Nephron progenitor cell (in vitro differentiated cells): ENCODE data around the gene ADAP1.
A peak's percentile ranks its signal among the peaks of the same experiment; 100 is the strongest.

ENCODE experiments used
- DNase-seq: peaks from one replicate; pipeline ENCODE4 v3.0.0; 2021
- H3K27ac Mint-ChIP-seq: 2 replicates; pipeline ENCODE4 v1.8.0; 2021; ENCODE audit warnings: mild to moderate bottlenecking, moderate library complexity, mixed read lengths
- H3K27me3 Mint-ChIP-seq: 2 replicates; pipeline ENCODE4 v1.8.0; 2021; ENCODE audit warnings: mild to moderate bottlenecking, low read depth, mixed read lengths; ENCODE audit not compliant: poor library complexity
- H3K36me3 Mint-ChIP-seq: 2 replicates; pipeline ENCODE4 v1.8.0; 2021; ENCODE audit warnings: low read depth, mixed read lengths
- H3K4me1 Mint-ChIP-seq: 2 replicates; pipeline ENCODE4 v1.8.0; 2021; ENCODE audit warnings: mixed read lengths
- H3K4me3 Mint-ChIP-seq: 2 replicates; pipeline ENCODE4 v1.8.0; 2021; ENCODE audit warnings: mild to moderate bottlenecking, moderate library complexity, mixed read lengths
- H3K9me3 Mint-ChIP-seq: 2 replicates; pipeline ENCODE4 v1.8.0; 2021; ENCODE audit warnings: mild to moderate bottlenecking, moderate library complexity, mixed read lengths
- CTCF ChIP-seq: fragments of 200-600 bp; sonication (generic); IDR thresholded peaks from 2 replicates; pipeline ENCODE4 v1.5.0; 2021; ENCODE audit warnings: antibody characterized with exemption

Gene ADAP1

GRCh38 chr7:917255-918117 lies 37.0 kb downstream of the ADAP1 start:
- Mint-ChIP-seq H3K27me3 (peaks cover 8% of the 10 kb centered on the region), H3K4me3 (peak overlapping the region; percentile 42), H3K36me3 (no peaks in the 10 kb centered on the region), H3K4me1 (peaks cover 45% of the 10 kb centered on the region), H3K9me3 (no peaks in the 10 kb centered on the region), H3K27ac (no peak overlapping the region)
- no peak for DNase-seq
- TF ChIP-seq CTCF: no peak

- peak overlapping the region; percentile 75 for H3K4me3 Mint-ChIP-seq
- no peaks in the 10 kb centered on the region for H3K9me3 Mint-ChIP-seq
- no peak for TF ChIP-seq CTCF
- H3K27ac Mint-ChIP-seq: peak overlapping the region; percentile 88
- no peaks in the 10 kb centered on the region for H3K36me3 Mint-ChIP-seq
- peaks cover 46% of the 10 kb centered on the region for H3K4me1 Mint-ChIP-seq
- H3K27me3 Mint-ChIP-seq: peaks cover 10% of the 10 kb centered on the region
- no peak for DNase-seq
These were observed 38.1 kb downstream of the ADAP1 start for GRCh38 chr7:916291-916941.

GRCh38 chr7:915291-916218 lies 38.9 kb downstream of the ADAP1 start:
- no peaks in the 10 kb centered on the region for H3K9me3 Mint-ChIP-seq
- peak overlapping the region; percentile 75 for H3K4me3 Mint-ChIP-seq
- H3K4me1 Mint-ChIP-seq: peaks cover 45% of the 10 kb centered on the region
- peak overlapping the region; percentile 49 for H3K27ac Mint-ChIP-seq
- DNase-seq: peak; percentile 51
- H3K27me3 Mint-ChIP-seq: peaks cover 14% of the 10 kb centered on the region
- H3K36me3 Mint-ChIP-seq: no peaks in the 10 kb centered on the region
- no peak for TF ChIP-seq CTCF

GRCh38 chr7:914521-915194 lies 39.8 kb downstream of the ADAP1 start:
- TF ChIP-seq CTCF: no peak
- peak overlapping the region; percentile 38 for H3K4me3 Mint-ChIP-seq
- no peak overlapping the region for H3K27ac Mint-ChIP-seq
- DNase-seq: no peak
- H3K27me3 Mint-ChIP-seq: peaks cover 22% of the 10 kb centered on the region
- no peaks in the 10 kb centered on the region for H3K9me3 Mint-ChIP-seq
- H3K36me3 Mint-ChIP-seq: no peaks in the 10 kb centered on the region
- peaks cover 50% of the 10 kb centered on the region for H3K4me1 Mint-ChIP-seq

- TF ChIP-seq CTCF: no peak
- H3K27me3 Mint-ChIP-seq: peaks cover 23% of the 10 kb centered on the region
- no peaks in the 10 kb centered on the region for H3K9me3 Mint-ChIP-seq
- no peak overlapping the region for H3K4me3 Mint-ChIP-seq
- H3K36me3 Mint-ChIP-seq: no peaks in the 10 kb centered on the region
- DNase-seq: no peak
- peaks cover 45% of the 10 kb centered on the region for H3K4me1 Mint-ChIP-seq
- H3K27ac Mint-ChIP-seq: no peak overlapping the region
These were observed 40.6 kb downstream of the ADAP1 start for GRCh38 chr7:913736-914520.
